HEK293 (cell line): ENCODE measurements around the gene MSH5.

Experiments
- BCL11B ChIP-seq: fragments of 450-650 bp; formaldehyde crosslinking; IDR thresholded peaks from 2 replicates; pipeline ENCODE4 v1.5.1; 2016; ENCODE audit warnings: low read depth, missing biosample characterization, missing genetic modification characterization
- CTCF ChIP-seq: fragments of 450-650 bp; formaldehyde crosslinking; IDR thresholded peaks from 2 replicates; pipeline ENCODE4 v1.5.1; 2016; ENCODE audit warnings: missing biosample characterization, missing genetic modification characterization
- YY2 ChIP-seq: fragments of 450-650 bp; formaldehyde crosslinking; IDR thresholded peaks from 2 replicates; pipeline ENCODE4 v1.5.1; 2016; ENCODE audit warnings: missing biosample characterization, missing genetic modification characterization

- TF ChIP-seq BCL11B (tag by site-specific recombination) (no peak), CTCF (tag by site-specific recombination) (no peak), YY2 (tag by site-specific recombination) (no peak)
These were observed 22.6 kb downstream of the MSH5 start, which contains the start of gene SAPCD1 for GRCh38 chr6:31762356-31762755.
